K562 (cell line): ENCODE data around the gene FSTL4.

Experiments used
- CTCF ChIP-seq, 3 experiments: IDR thresholded peaks in 2 of 3; conservative IDR thresholded peaks in 1 of 3; 2 replicates each; pipeline ENCODE4 v1.5.1; 2011 to 2012; ENCODE audit warnings: low read length in 3 of 3, mild to moderate bottlenecking in 3 of 3, control low read depth in 2 of 3, improper control_type of control experiment in 1 of 3, inconsistent platforms in 1 of 3, low read depth in 1 of 3, mixed read lengths in 1 of 3, moderate library complexity in 1 of 3; ENCODE audit not compliant: insufficient read depth in 2 of 3
- FOXK2 ChIP-seq, 2 experiments: fragments of 450-650 bp; IDR thresholded peaks in 1 of 2; conservative IDR thresholded peaks in 1 of 2; 2 replicates each; pipeline ENCODE4 v1.6.1; 2016; ENCODE audit warnings: low read depth in 2 of 2, mild to moderate bottlenecking in 1 of 2
- RAD21 ChIP-seq, 2 experiments: fragments of 250-450 bp in 1 of 2; fragments of 450-650 bp in 1 of 2; sonication (Bioruptor Pico) in 1 of 2; formaldehyde crosslinking in 1 of 2; IDR thresholded peaks in 1 of 2; conservative IDR thresholded peaks in 1 of 2; 2 replicates each; pipeline versions ENCODE4 v1.4.0 to v1.8.0; 2020 to 2022; ENCODE audit warnings: mild to moderate bottlenecking in 2 of 2, moderate library complexity in 1 of 2
- USF2 ChIP-seq: sonication (generic); formaldehyde crosslinking; IDR thresholded peaks from 2 replicates; pipeline ENCODE4 v1.5.0; 2020; ENCODE audit warnings: missing genetic modification reagents
- ZNF695 ChIP-seq: fragments of 450-650 bp; formaldehyde crosslinking; IDR thresholded peaks from 2 replicates; pipeline ENCODE4 v1.4.0; 2020; ENCODE audit warnings: mild to moderate bottlenecking, moderate library complexity

GRCh38 chr5:133554279-133554678 lies 58.1 kb downstream of the FSTL4 start:
- no peak for TF ChIP-seq CTCF (IDR thresholded peaks at IDR 0.05 in 2 of 3, conservative IDR thresholded peaks at IDR 0.05 in 1 of 3; ENCODE audit: insufficient read depth in 2 of 3, low read depth in 1 of 3, low read length in 3 of 3)
- TF ChIP-seq RAD21 (CRISPR knock-in tag; conservative IDR thresholded peaks at IDR 0.05 in 1 of 2, IDR thresholded peaks at IDR 0.05 in 1 of 2): no peak
- TF ChIP-seq USF2: no peak
- TF ChIP-seq ZNF695 (CRISPR knock-in tag): no peak
- no peak for TF ChIP-seq FOXK2 (conservative IDR thresholded peaks at IDR 0.05 in 1 of 2, IDR thresholded peaks at IDR 0.05 in 1 of 2; ENCODE audit: low read depth in 2 of 2)
